Measurements from ENCODE around the gene SRPK2. TPM values are rescaled to one million over a fixed set of nuclear protein-coding genes. Genes with fewer than 3 reads are reported as not detected.
"Not testable (repeated sequence)": the region's sequence is repeated elsewhere in the genome, so short reads cannot be mapped to it uniquely, and the experiment has no call there.

The SRPK2 gene
- polyA plus RNA-seq, 10 donors, result 33.3 to 47.6 (median 38.6) TPM

- peak; percentile 66 to 87 (median 71) for DNase-seq
These were observed 120.0 kb downstream of the SRPK2 start for GRCh38 chr7:105268511-105269392.

- peak in 1 of 3 donors; percentile 23 for DNase-seq
These were observed 120.7 kb downstream of the SRPK2 start for GRCh38 chr7:105268056-105268455.

DNA sequence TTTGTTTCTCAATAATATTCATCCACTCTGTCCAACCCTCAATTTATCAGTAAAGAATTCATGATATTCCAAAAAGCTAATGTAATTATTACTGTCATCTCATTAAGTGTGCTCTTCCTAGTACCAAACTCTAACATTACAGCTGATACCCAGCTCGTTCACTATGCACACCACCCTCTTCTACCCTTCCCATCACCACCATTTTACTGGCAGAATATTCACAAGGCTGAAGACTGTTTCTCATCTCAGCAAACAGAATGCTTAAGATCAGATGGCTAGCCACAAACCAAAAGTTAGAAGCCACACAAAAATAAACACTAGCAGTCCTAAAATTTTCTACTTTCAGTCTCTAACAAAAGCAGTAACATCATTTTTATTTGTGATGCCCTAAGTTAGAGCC is 121.5 kb downstream of the SRPK2 start:
- DNase-seq, result no peak

DNA sequence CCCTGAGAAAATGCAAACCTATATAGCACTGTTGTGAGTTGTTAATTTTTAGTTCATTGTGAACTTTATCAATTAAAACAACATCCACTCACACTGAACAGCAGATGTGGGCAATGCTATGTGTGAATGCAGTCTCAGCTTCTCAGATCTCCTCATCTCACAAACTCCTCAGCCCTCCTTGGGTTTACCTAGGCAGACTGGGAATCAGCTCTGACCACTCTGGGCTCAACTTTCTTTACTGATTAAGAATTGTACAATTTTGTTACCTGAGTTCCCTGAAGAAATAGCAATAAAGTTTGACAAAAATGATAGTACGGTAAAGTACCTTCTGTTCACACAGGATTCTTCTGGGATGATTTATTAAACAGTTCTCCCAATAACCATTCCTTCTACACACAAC is 124.0 kb downstream of the SRPK2 start:
- DNase-seq, result no peak

DNA sequence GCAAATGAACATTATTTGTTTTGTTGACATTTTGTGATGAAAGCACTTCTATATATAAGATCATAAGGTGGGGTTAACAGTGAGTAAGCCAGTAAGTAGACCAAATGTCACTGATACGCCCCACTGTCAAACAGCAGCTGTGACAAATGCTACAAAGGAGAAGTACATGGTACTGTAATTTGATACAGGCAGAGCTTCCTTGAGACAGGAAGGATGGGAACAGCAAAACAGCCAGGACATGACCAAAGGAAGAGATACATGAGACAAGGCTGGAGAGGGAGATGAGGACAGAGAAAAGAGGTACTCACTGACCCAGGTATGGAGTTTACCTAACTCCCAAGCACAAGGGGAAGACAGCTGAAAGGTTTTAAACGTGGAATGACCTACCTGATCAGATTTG is 127.0 kb downstream of the SRPK2 start:
- DNase-seq, result peak in 2 of 3 donors; percentile 29 to 56

DNA sequence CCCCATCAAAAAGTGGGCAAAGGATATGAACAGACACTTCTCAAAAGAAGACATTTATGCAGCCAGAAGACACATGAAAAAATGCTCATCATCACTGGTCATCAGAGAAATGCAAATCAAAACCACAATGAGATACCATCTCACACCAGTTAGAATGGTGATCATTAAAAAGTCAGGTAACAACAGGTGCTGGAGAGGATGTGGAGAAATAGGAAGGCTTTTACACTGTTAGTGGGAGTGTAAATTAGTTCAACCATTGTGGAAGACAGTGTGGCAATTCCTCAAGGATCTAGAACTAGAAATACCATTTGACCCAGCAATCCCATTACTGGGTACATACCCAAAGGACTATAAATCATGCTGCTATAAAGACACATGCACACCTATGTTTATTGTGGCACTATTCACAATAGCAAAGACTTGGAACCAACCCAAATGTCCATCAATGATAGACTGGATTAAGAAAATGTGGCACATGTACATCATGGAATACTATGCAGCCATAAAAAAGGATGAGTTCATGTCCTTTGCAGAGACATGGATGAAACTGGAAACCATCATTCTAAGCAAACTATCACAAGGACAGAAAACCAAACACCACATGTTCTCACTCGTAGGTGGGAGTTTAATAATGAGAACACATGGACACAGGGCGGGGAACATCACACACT is 128.4 kb downstream of the SRPK2 start:
- not testable (repeated sequence) for DNase-seq

GRCh38 chr7:105258919-105259318 is 129.8 kb downstream of the SRPK2 start:
- not testable (repeated sequence) for DNase-seq

DNA sequence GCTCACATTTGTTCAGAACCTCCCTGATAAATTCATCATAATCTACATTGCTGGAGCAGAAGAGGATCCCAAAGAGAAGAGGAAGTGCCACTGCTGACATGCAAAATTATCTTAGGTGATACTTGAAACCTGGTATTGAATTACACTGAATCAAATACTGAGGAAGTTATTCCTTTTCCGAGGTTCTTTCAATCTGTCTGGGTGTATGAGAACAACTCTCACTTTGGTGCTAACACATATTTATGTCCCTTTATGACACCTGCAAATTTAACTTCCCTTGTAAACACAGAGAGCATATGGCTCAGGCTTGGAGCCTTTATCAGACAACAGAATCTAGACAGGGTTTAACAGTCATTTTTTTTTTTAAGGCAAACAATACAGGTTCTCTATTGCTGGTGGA is 131.4 kb downstream of the SRPK2 start:
- DNase-seq, result no peak

- DNase-seq, result no peak
These were observed 131.9 kb downstream of the SRPK2 start for GRCh38 chr7:105256761-105257231.

DNA sequence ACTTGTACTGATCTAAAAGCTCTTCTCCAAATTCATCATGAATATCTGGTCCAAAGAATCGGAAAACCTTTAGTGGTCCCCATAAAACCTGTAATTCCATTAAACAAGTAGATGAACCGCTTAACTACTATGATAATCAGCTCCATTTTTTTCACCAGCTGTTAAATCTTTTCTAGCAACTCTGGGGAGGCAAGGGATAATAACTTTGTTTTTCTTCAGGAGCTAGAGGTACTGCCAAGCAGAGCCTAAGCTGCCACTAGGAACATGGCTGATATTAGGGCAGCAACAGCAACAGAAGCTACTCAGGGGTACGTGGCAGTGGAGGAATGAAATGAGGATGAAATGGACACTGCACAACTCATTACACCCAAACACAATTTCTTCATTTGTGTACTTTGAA is 138.0 kb downstream of the SRPK2 start:
- no peak for DNase-seq

- no peak for DNase-seq
These were observed 138.5 kb downstream of the SRPK2 start for GRCh38 chr7:105250239-105250638.

GRCh38 chr7:105249216-105249615 is 139.5 kb downstream of the SRPK2 start:
- DNase-seq, result no peak

- no peak for DNase-seq
These were observed 142.0 kb downstream of the SRPK2 start for GRCh38 chr7:105246679-105247078.

GRCh38 chr7:105246256-105246655 is 142.5 kb downstream of the SRPK2 start:
- no peak for DNase-seq

- peak; percentile 18 to 76 (median 59) for DNase-seq
These were observed 143.2 kb downstream of the SRPK2 start for GRCh38 chr7:105245398-105246114.

DNA sequence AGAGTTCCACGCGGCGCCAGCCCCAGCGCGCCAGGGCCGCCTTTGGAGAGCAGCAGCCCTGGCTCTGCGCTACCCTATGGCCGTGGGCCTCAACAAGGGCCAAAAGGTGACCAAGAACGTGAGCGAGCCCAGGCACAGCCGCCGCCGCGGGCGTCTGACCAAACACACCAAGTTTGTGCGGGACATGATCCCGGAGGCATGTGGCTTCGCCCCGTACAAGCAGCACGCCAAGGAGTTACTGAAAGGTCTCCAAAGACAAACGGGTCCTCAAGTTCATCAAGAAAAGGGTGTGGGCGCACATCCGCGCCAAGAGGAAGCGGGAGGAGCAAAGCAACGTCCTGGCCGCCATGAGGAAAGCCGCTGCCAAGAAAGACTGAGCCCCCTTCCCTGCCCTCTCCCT is 144.1 kb downstream of the SRPK2 start:
- DNase-seq, result no peak

- DNase-seq, result no peak
These were observed 147.5 kb downstream of the SRPK2 start for GRCh38 chr7:105241198-105241597.

- DNase-seq, result no peak
These were observed 150.4 kb downstream of the SRPK2 start for GRCh38 chr7:105238198-105238765.

GRCh38 chr7:105234886-105235285 is 153.8 kb downstream of the SRPK2 start:
- DNase-seq, result no peak

DNA sequence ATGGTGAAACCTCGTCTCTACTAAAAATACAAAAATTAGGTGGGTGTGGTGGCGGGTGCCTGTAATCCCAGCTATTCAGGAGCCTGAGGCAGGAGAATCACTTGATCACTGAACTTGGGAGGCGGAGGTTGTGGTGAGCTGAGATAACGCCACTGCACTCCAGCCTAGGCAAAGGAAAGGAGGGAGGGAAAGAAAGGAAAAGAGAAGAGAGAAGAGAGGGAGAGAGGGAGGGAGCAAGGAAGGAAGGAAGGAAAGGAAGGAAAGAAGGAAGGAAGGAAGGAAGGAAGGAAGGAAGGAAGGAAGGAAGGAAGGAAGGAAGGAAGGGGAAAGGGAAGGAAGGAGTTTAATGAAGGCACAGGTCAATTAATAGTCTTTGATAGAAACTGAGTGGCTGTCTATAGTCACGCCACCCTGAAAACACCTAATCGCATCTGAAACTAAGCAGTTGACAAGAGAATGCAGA is 155.9 kb downstream of the SRPK2 start:
- not testable (repeated sequence) for DNase-seq

DNA sequence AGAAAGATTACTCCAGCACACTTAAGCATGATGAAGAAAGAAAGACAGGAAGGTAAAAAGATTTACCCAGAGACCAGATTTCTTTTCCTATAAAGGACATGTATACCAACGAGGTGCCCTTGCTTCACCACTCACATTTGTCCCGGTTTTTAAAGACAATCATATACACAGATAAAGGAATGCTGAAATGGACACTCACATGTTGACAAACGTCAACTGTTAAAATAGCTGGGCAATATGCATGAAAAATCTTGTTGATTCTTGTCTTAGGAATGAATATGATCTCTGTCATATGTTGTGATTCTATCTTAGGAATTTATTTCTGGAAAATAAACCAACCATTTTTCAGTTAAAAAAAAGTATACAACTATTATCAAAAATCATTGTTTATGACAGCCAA is 158.2 kb downstream of the SRPK2 start:
- no peak for DNase-seq

- no peak for DNase-seq
These were observed 159.1 kb downstream of the SRPK2 start for GRCh38 chr7:105229641-105230040.

Measured in muscle of back (tissue), 11 donors.